Progenitor cell of endocrine pancreas (in vitro differentiated cells): ENCODE measurements around the gene PDE6B. TPM values are rescaled to one million over a fixed set of nuclear protein-coding genes. Genes with fewer than 3 reads are reported as not detected.

Experiments used
- DNase-seq: peaks from one replicate; pipeline ENCODE4 v3.0.0; 2021; ENCODE audit warnings: low spot score; ENCODE audit not compliant: unreplicated experiment
- H3K27ac Mint-ChIP-seq: 2 replicates; pipeline ENCODE4 v1.8.0; 2021; ENCODE audit warnings: mild to moderate bottlenecking, moderate library complexity, mixed read lengths
- H3K27me3 Mint-ChIP-seq: 2 replicates; pipeline ENCODE4 v1.8.0; 2021; ENCODE audit warnings: mixed read lengths
- H3K36me3 Mint-ChIP-seq: 2 replicates; pipeline ENCODE4 v1.8.0; 2022; ENCODE audit warnings: mixed read lengths; ENCODE audit not compliant: insufficient read depth
- H3K4me1 Mint-ChIP-seq: 2 replicates; pipeline ENCODE4 v1.8.0; 2021; ENCODE audit warnings: low read depth, mixed read lengths
- H3K4me3 Mint-ChIP-seq: 2 replicates; pipeline ENCODE4 v1.8.0; 2021; ENCODE audit warnings: low read depth, mild to moderate bottlenecking, moderate library complexity, mixed read lengths
- H3K9me3 Mint-ChIP-seq: 2 replicates; pipeline ENCODE4 v1.8.0; 2021; ENCODE audit warnings: low read depth, mixed read lengths
- CTCF ChIP-seq: fragments of 200-600 bp; sonication (generic); IDR thresholded peaks from one replicate; pipeline ENCODE4 v1.5.0; 2021; ENCODE audit warnings: antibody characterized with exemption, mild to moderate bottlenecking; ENCODE audit not compliant: unreplicated experiment
- total RNA-seq: library from RNA; stranded (reverse); gene quantifications from 2 replicates; pipeline ENCODE4 v1.2.1, GENCODE V29; 2021

The PDE6B gene
- total RNA-seq, 1 donor from 2014 or later, result 10.4 TPM

DNA sequence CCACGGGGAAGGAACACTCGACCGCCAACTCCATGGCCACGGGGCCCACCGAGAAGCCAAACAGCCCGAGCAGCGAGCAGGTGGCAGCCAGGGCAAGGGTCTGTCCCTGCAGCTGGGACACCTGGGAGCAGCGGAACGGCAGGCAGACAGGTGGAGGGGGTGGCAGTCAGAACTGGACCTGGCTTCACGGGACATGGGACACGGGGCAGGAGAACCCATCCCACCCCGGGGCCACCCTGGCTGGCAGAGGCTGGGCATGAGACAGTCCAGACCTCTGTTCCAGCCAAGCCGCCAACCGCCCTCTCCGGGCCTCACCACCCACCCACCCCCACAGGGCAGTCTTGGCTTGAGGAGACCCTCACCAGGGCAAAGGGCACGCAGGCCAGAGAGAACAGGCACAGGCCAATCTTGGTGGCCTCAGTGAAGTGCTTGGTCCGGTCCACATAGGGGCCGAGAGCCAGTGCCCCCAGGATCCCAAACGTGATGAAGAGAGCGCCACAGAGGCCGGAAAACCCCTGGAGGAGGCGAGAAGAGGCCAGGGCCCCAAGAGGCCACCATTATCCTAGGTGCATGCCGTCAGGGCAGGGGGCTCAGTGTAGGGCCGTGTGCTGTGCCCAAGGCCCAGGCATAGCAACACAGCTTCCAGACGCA lies 58.0 kb downstream of the PDE6B start:
- no peaks in the 10 kb centered on the region for H3K27me3 Mint-ChIP-seq
- H3K36me3 Mint-ChIP-seq, result no peaks in the 10 kb centered on the region
- no peaks in the 10 kb centered on the region for H3K9me3 Mint-ChIP-seq
- no peak overlapping the region for H3K4me3 Mint-ChIP-seq
- H3K4me1 Mint-ChIP-seq, result peaks cover 2% of the 10 kb centered on the region
- TF ChIP-seq CTCF, result no peak
- no peak overlapping the region for H3K27ac Mint-ChIP-seq
- no peak for DNase-seq

- H3K4me3 Mint-ChIP-seq, result no peak overlapping the region
- H3K27me3 Mint-ChIP-seq, result no peaks in the 10 kb centered on the region
- DNase-seq, result no peak
- peaks cover 2% of the 10 kb centered on the region for H3K4me1 Mint-ChIP-seq
- no peaks in the 10 kb centered on the region for H3K9me3 Mint-ChIP-seq
- H3K36me3 Mint-ChIP-seq, result no peaks in the 10 kb centered on the region
- TF ChIP-seq CTCF, result peak; percentile 62
- no peak overlapping the region for H3K27ac Mint-ChIP-seq
These were observed 58.7 kb downstream of the PDE6B start for GRCh38 chr4:683982-684622.

DNA sequence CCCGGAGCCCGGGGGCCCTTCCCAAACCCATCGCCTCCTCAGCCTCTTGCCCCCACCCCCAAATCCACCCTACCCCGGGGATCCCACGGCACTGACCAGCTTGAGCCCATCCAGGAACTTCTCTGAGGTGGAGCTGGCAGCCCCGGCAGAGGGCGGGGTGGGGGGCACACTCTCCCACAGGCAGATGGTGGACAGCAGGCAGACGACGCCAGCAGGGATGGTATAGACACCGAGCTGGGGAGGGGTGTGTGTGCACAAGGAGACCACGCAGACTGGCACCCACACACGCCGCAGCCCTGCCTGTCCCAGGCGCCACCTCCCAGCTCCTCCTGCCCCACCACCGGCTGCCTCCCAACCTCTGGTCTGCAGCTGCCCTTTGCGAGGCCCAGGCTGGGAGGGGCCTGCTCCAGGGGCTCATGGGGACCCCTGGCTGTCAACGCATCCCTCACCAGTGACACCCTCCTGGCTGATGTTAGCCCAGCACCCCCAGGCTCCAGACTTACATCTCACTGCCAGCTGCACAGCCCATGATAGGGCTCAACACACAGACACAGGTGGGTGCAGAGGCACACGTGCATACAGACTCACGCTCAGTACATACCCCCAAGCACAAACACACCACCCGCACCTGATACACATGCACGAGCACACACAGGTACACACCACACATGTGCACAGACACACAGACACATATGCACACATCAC lies 59.4 kb downstream of the PDE6B start:
- Mint-ChIP-seq H3K9me3 (no peaks in the 10 kb centered on the region), H3K4me1 (peaks cover 2% of the 10 kb centered on the region), H3K27ac (no peak overlapping the region)

DNA sequence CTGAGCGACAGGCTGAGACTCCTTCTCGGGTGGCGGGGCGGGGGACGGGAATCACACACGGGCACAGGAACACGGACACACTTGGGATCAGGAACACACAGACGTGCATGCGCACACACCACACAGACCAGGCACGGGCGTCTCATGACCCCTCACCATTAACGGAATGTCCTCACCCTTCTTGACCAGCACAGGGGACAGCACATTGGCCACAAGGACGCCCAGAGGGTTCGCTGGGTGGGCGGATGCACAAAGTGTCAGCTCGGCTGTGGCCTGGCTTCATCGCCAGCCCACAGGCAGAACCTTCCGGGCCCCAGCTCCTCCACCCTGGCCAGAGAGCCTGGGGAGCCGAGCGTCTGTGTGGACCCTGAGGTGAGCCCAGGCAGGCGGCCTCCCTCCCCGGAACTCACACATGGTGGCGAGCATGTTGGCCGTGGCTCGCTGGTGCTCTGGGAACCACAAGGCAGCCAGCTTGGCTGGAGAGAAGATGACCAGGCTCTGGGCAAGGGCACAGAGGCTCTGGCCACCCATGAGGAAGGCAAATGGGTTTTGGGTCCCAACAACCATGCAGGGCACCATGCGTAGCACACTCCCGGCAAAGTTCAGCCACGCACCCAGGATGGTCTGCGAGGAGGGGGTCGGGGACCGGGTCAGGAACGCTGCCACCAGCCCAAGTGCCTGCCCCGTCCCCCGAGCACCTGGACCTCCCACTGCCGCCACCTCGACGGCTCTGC lies 60.5 kb downstream of the PDE6B start:
- TF ChIP-seq CTCF, result no peak
- Mint-ChIP-seq H3K27me3 (no peaks in the 10 kb centered on the region), H3K4me1 (peaks cover 2% of the 10 kb centered on the region), H3K27ac (no peak overlapping the region), H3K4me3 (no peak overlapping the region), H3K36me3 (no peaks in the 10 kb centered on the region), H3K9me3 (no peaks in the 10 kb centered on the region)
- DNase-seq, result no peak

More for the DNA sequence above, 59.4 kb downstream of the PDE6B start:
- H3K4me3 Mint-ChIP-seq, result no peak overlapping the region
- no peak for TF ChIP-seq CTCF
- no peaks in the 10 kb centered on the region for H3K36me3 Mint-ChIP-seq
- no peaks in the 10 kb centered on the region for H3K27me3 Mint-ChIP-seq
- DNase-seq, result no peak

GRCh38 chr4:686413-687040 lies 61.2 kb downstream of the PDE6B start:
- DNase-seq, result no peak
- no peaks in the 10 kb centered on the region for H3K9me3 Mint-ChIP-seq

More at GRCh38 chr4:686413-687040, 61.2 kb downstream of the PDE6B start:
- TF ChIP-seq CTCF, result no peak
- Mint-ChIP-seq H3K4me1 (peaks cover 2% of the 10 kb centered on the region), H3K27ac (no peak overlapping the region), H3K27me3 (no peaks in the 10 kb centered on the region), H3K36me3 (no peaks in the 10 kb centered on the region), H3K4me3 (no peak overlapping the region)
